CD4-positive, alpha-beta T cell treated with Interleukin-6 for 4 hours (primary cell): ENCODE measurements around the gene ERG.

Source experiments
- DNase-seq: peaks from one replicate; pipeline ENCODE4 v3.0.0-alpha.2; 2020; ENCODE audit warnings: mixed read lengths

The ERG gene

DNA sequence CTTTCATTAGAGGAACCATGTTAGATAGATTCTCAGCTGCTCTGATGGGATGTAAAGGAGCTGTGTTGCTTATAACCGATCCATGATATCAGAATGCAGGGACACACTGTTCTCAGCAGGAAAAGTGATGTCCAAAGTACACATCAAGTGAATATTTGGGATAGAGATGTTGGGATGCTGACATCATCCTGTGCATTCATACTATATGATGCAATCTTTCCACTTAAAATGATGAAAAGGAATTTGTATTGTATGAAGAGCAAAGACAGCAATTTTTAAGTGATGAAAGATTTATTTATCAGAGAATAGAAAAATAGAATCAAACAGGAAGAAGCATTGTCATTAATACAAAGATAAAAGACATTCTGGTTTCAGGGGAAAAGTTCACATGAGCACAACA is 110.1 kb downstream of the ERG start:
- no peak for DNase-seq

DNA sequence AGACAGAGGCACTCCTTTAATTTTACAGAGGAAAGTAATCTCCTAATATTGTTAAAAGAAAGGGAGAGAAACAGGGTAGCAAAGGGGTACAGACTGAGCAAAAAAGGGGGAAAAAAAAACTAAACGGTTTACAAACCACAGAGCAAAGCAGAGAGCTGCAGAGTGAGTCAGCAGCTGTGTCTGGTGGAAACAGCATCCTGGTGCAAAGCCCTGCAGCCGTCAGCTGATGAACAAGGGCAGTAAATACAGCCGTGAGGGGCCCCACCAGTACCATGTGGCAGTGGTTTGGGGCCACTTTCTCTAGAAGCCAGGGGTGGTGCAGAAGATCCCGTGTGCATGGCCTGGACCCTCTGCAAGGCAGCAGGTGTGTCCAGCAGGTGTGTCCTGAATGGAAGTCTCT is 111.3 kb downstream of the ERG start:
- DNase-seq: no peak

DNA sequence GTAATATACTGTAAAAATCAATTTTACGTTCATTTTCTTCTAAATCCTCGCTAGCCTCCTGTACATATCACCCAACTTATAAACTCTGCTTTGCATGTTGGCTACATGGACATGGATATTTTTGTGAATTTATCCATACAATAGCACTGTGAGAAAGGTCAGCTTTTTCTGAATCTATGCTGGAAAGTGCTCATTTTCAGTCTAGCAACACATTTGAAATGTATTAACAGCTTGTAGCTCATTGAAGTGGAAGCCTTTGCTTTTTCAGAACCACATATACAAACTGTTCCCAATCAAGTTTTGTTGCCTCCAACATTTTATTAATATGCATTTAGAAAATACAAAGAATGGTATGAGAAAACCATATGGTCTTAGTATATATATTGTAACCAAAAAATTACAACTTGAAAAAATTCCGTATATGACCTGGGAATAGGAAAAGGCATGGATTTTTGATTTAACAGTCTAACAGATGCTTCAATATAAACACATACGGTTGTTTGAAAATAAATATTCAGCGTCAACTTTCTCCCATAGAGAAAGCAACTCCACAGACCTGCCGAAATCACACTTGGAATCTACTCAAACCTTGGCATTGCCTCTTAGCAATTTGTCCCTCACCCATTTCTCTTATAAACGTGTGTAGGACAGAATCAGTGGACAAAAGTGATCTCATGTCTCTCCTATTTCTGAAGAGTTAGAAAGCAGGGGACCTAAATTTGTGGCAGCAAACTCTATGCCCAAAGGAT is 112.7 kb downstream of the ERG start:
- no peak for DNase-seq

DNA sequence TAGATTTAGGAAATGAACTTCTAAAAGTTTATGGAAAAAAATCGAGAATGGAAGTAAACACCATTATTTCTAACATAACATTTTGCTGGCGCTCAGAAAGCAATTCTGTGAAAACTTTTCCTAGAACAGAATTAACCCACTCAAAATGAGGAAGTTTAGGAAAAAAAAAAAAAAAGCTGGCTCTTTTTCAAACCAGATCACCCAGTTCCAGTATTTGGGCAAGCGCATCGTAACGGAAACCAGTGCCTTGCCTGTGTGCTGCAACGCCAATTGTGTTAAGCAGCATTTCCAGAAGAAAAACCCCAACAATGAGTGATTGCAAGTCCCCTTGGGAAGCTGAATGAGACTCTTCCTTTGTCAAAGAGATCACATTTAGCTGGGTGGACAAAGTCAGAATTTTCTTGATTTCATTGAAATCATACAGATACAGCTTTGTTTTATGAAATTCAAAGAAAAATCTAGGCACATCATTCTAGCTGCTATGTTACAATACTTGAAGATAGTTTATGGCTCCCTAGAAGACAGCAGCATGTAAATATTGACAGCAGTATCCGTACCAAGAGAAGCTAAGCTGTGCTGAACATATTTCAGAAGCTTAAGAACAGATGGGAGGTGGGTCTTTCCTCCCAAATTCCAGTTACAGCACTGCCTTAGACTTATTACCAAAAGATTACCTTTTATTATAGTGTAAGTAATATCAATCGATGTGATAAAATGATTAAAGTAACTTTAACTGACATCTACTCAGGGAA is 113.4 kb downstream of the ERG start:
- DNase-seq: no peak

DNA sequence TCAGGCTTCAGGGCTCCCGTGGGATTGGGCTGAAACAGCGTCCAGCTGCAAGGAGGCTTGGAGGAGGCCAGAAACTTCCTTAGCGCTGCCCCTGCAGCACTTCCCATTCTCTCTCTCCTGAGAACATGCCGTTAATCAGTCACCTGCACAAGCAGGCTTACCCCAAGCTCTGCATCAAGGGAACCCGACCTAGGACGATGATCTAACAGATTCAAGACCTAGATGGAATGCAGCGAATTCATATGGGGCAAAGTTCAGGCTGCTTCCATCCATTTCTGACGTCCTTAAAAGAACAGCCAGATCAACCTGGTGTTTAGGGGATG is 114.1 kb downstream of the ERG start:
- no peak for DNase-seq

DNA sequence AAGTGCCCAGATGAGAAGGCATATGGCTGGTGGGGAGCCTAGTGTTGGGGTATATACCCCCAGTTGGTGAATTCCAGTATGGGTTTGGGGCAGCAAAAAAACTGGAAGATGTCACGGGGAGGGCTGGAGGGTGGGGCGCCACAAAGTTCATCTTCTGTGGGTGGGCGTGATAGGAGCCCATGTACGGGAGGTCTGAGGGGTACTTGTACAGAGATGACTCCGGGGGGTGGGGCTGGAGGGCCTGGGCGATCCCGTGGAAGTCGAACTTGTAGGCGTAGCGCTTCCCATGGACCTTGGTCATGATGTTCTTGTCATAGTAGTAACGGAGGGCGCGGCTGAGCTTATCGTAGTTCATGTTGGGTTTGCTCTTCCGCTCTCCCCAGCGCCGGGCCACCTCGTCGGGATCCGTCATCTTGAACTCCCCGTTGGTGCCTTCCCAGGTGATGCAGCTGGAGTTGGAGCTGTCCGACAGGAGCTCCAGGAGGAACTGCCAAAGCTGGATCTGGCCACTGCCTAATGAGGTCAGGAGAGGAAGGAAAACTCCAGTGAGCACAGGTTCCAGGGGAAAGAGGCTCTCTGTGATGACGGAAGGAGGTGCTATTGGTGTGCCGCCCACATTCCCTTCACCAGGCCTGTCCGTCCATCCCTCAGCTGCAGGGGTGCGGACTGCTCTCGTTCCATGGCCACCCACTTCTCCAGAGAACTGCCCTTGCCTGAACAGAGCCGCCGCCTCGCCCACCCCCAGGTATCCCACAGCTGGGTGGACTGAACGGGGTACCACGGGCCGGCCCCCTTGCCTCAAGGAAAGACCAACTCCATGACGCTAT is 114.7 kb downstream of the ERG start:
- no peak for DNase-seq

DNA sequence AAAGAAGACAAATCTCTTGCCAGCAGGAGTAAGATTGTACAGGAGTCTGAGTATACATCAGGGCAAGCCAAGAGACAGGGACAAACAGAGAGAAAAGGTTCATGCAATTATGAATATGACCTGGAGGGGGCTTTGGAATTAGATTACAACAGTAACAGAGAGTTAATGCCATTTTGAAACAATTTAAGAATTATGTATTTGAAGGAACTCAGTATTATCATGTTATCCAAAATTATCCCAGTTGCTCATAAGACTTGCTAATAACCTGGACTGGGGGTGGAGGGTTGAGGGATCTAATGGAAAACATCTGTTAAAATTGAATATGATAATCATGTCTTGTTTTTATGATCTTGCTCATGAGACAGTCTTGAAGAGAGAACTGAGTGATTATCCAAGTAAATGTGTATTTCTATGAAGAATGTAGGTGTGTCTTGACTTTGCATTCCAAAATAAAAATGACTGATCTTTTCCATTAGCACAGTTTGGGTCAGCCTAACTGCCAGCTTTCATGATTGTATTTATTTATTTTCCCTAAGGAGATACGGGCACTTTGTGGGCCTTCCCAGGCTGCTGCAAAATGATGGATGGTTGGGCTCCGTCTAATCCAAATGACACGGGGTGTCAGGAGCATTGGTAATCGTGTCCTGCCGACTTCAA is 117.7 kb downstream of the ERG start:
- DNase-seq: no peak

DNA sequence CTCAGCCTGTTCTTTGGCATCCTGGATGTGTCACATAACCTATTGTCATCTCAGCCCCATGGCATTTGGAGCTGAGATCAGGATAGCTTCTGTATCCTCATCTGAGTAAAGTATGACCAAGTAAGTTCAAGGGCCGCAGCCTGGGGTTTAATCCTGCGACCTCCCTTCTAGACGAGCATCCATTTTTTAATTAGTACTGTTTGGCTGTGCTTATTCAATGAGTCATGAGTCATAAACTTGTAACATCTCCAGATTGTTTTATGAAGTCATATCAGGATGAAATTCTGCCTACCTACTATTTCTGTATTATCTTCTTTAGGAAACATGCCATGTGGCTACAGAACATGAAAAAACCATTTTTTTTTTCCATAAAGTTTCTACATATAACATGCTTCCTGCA is 119.1 kb downstream of the ERG start:
- DNase-seq: no peak

DNA sequence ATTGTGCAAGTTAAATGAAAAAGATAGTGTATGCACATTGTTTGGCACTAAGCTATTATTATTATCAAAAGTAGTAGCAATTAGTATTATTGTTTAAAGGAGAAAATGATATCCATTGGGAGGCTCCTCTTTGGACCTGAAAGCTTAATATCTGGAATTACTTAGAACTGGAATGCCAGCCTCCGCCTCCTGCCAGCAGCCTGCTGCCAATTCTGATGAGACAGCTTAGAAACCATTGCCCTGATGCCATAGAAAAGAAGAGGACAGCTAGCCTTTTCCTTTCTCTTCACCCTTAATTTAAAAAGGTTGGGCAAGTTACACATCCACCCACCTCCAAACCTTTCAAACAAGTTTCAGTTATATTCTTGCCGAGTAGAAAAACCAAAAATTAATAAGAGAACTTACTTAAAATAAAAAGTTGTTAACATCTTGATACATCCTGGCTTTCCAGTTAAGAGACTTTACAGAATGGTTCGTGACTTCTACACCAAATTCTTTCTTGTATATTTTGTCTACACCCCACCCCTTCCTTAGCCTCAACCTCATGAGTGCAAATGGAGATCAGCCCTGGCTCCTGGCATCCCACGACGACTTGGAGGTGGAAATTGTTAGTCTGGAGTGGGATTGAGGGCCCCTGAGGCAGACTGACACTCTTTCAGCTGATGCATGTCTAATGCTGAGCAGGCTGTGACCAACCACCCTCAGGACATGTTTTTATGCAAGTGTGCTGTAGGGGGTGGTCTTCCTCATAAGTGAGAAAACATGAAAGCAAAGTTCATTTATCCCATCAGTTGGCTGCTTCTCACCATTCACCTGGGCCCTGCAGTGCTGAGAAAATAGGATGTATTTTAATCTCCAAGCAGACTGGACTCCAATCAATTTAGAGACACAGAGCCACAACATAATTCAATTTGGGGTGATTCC is 120.8 kb downstream of the ERG start:
- DNase-seq: no peak

DNA sequence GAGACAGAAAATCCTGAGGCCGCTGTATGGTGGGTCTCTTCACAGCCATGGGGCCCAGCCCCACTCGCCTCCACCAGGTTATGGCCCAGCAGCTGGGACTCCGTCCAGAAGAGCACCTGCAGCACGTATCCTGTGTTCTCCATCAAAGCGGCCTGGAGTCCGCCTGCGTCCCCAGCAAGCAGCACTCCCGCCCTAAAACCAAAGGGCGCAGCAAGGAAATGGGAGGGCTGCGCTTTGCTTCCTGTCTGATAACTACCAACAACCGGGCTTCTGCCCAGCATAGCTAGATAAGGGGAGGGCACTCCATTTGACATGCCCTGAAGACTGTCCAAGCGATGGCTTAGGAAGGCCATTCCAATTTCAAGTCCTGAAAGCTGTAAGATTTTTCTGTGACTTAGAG is 121.6 kb downstream of the ERG start:
- DNase-seq: no peak

DNA sequence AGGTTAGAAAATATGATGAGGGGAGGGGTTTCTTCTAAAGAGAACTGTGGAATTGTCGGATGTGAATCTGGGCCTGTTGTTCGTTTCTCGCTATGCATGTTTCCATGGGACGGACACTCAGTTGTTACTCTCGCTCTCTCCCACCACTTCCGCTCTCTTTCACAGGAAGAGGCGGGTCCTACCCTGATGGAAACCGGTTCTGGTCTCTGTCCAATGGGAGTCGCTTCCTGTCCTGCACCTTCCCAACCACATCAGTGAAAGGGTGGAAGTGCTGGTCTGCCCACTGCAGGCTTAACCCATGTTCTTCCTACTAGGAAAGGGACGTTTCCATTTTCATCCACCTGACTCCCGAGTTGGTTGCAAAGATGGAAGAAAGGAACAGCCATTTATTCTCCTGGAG is 122.0 kb downstream of the ERG start:
- DNase-seq: no peak

DNA sequence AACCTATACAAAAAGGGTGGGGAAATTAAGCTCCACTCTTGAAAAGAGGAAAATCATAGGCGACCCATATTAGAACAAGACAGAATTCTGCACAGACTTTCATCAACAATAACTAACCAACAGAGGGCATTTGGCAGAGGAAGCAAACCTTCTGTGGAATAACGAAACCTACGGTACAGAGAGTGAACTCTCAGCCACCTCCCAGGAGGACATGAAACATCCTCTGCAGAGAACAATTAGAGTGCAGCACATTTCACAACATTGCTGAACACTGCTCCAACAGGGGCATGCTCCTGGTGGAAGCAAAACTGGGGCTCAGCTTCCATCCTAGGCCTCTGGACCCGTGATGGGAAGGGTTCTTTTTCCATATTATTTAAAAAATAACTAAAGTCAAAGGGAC is 130.6 kb downstream of the ERG start:
- no peak for DNase-seq

DNA sequence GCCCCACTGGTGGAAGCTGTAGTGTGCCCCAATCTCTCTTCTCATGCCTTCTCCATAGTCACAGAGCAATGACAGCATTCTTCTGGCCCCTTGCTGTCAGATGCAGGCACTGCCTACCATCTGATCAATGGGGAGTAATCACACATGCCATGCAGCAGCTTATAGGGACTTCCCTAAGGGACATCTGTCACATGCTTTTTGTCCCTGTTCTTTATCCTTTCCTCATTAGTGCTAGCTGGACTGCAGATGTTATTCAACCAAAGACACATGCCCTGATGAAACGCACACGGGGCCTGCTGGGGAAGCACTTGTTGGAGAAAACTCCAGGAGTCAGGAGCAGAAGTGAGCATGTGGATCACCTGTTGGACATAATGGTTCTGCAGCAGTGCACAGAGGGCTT is 132.8 kb downstream of the ERG start:
- no peak for DNase-seq

DNA sequence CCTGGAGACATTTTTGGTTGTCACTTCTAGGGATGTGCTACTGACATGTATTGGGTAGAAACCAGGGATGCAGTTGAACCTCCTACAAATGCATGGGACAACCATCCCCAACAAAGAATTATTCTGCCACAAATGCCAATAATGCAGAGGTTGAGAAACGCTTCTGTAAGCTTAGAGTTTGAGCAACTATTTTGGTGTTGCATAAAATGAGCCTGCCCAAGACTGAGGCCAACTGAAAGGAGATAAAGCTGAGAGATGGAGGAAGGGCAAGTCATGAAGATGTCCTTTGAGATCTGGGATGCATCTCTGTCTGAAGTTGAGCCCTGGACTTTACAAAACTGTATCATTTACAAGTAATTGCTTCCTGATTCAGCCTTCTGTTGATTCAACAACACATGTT is 134.6 kb downstream of the ERG start:
- DNase-seq: no peak

DNA sequence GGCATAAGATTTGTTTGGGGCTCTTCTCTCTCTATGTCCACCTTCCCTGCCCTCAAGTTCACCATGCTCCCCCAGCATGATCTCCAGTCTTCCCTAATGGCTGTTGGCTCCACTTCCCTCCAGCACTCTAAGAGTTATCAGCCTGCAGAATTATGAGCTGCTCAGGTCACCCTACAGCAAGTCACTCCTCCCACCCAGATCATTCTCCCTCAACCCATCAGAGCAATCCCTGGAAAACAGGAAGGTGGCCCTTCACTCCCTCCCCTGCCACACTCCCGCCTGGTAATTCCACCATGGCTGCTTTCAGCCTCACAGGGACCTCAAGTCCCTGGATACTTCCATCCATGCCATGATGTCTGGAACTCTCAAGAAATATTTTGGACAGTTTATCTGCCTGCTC is 137.0 kb downstream of the ERG start:
- DNase-seq: no peak

DNA sequence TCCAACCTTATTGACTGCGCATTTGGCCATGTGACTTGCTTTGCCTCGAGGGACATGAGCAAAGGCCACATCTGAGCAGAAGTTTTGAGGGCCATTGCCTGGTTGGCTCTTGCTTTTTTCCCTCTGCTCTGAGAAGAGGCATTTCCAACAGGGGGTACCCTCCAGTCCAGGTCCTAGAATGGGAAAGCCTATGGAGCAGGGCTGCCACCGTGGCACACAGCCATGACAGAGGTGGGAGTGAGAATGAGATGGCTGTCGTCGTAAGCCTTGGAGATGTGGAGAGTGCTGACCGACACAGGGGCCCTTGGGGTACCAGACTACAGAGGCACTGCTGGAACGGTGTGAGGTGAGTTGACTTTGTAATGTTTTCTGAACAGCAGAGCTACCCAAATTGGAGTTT is 138.4 kb downstream of the ERG start:
- no peak for DNase-seq

DNA sequence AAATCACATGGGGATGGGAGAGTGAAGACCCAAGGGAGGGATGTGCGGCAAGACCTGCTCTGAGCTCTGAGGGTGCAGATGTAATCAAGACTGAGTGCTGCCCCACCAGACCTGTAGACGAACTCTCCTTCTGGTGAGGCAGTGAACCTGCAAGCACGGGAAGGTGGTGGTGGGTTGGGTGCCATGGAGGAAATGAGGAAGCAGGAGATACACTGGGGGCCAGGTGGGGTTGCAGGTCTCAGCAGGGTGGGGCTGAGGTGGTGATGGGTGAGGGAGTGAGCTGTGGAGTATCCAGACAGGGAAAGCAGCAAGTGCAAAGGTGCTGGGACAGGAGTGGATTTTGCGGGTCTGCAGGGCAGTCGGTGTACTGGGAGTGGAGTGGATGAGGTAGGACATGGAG is 139.2 kb downstream of the ERG start:
- DNase-seq: no peak

DNA sequence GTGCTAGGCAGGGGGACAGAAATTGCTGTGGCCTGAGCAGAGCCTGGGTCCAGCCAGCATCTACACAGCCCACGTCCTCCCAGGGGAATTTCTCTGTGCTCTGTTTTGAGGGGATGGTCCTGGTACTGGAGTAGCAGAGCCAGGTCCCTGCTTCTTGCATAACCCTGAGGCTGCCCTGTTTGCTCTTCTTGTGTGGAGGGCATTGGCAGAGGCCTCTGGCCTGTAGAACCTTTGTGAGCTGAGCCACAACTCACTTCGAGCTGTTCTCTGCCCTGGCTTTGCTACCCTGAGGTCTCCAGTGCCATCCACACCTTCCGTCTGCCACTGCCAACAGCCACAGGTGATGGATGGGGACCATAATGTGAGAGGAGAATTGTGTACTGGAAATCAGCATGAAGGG is 139.6 kb downstream of the ERG start:
- DNase-seq: no peak

DNA sequence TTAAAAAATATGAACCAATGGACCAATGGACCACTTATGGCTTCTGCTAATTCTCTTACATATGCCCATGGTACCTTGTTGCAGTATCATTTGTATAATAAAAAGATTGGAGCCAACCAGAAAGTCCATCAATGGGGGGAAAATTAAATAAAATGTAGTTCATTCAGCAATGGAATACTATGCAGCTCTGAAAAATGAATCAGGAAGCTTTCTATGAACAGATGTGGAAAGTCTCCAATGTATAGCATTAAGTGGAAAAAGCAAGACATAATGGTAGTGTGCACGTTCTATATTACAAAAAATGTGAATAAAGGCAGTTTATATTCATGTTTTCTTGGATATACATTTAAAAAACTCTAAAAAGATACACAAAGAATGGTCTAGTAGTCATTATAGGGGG is 140.2 kb downstream of the ERG start:
- no peak for DNase-seq

DNA sequence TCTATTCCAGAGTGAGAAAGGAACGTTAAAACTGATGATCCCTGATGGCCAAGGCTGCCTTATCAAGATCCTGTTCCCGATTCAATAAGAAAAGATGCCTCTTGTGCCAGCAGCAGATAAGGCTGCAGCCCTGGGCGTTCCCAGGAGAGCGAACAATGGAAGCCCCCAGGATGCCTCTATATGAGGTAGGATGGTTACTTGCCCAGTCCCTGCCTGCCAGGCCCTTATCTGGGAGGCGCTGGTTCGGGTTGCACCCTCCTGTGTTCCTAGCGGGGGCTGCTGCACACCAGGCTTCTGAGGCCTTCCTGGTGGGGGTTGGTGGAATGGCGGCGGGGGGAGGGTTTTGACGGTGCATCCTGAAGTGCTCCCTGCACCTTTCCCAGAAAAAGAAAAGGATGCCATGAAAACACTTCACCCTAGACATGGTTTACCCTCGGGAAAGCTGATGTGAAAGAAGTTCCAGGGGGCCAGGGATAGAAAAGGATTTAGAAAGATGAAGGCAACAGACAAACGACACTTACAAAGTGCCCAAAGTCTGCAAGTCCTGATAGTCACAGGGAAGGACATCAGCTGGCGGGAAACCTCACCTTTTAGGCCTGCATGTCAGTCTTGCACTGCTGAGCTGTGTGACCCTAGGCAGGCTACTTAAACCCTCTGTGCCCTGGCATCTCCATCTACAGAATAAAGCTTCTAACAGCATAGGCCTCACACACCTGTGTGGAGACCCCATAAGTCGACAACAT is 141.2 kb downstream of the ERG start:
- DNase-seq: no peak

DNA sequence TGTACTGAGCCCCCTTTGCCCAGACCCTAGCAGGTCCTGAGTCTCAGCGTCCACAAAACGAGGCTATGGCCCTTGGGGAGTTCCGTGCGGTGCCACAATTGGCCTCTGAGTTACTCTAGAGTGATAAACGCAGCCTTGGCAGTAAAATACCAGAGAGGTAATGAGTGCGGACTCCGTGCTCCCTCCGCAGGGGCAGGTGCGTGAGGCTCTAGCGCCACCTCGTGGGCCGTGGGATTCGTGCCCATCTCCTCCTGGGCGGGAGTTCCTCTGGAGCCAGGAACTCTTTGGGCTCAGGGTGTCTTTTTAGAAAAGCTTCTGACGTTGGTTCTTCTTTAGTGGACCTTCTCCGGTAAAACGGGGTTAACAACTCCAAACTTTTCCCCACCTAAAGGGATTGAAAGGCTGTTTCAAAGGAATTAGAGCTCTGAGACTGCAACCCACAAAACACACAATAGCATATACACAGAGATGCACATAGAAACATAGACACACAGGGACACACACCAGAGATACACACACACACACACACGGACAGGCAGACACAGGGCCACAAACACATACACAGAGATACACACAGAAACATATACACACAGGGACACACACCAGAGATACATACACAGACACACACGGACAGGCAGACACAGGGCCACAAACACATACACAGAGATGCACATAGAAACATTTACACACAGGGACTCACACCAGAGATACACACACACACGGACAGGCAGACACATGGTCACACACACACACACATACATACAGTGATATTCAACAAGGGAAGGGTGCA is 142.1 kb downstream of the ERG start:
- DNase-seq: peak; percentile 81
